GM18519 (cell line): ENCODE data around the gene P4HA2.

Experiments
- ATAC-seq: cut with Tn5 transposase; IDR thresholded peaks from one replicate; pipeline ENCODE4 v1.9.1; 2021; ENCODE audit warnings: mild to moderate bottlenecking, moderate library complexity; ENCODE audit not compliant: unreplicated experiment, low FRiP score

Gene P4HA2

DNA sequence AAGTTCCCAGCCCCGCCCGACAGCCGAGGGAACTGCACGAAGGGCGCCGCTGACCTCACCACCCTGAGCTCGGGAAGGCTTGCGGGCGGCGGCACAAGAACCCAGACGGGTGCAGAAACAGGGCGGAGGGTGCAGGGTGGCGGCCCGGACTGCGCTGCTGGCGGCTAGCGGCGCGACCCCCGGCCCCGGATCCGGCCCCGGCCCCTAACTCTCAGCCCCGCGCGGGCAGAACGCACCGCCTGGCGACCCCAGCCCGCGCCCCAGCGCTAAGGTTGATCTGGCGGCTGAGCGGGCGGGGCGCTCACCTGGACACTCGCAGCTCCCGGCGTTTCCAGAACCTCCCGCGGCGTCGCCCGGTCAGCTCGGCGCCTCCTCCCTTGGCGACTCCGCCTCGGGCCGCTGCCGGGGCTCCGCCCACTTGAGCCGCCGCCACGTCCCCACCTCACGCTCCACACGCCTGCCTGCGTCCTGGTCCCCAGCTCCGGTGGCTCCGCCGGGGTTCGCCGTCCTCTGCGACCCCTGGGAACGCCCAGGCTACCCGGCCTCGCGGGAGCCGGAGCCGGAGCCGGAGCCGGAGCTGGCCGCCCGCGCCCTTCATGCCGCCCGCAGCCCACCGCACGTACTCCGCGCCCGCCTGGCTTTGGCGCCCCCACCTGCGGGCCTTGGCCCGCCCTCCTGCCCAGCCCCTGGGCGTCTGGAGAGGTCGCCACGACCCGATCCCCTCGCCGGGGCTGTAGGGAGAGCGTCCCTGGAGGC, at the start of gene P4HA2:
Gene P4HA2 (minus strand): TSS at position 369 of the 756 bp plus-strand sequence. CDS start 9,227 bp downstream, outside the sequence.
- peak; percentile 87 for ATAC-seq

DNA sequence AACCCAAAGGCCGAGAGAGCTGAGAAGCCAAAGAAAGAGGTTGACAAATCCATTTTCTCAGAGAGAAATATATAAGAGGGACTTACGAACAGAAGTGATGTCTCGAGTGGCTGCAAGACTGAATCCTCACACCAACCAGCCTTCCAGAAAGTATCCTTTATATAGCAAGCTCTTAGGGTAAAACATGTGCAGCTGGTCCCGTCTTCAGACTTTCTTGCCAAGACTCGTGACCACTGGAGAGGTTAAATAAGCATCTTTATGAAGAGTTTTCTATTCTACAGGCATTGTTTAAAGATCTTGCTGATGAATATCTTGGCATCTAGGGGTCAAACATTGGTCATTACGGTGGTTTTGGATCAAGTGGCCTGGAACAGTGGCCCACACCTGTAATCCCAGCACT, 49.6 kb upstream of the P4HA2 start:
- no peak for ATAC-seq

DNA sequence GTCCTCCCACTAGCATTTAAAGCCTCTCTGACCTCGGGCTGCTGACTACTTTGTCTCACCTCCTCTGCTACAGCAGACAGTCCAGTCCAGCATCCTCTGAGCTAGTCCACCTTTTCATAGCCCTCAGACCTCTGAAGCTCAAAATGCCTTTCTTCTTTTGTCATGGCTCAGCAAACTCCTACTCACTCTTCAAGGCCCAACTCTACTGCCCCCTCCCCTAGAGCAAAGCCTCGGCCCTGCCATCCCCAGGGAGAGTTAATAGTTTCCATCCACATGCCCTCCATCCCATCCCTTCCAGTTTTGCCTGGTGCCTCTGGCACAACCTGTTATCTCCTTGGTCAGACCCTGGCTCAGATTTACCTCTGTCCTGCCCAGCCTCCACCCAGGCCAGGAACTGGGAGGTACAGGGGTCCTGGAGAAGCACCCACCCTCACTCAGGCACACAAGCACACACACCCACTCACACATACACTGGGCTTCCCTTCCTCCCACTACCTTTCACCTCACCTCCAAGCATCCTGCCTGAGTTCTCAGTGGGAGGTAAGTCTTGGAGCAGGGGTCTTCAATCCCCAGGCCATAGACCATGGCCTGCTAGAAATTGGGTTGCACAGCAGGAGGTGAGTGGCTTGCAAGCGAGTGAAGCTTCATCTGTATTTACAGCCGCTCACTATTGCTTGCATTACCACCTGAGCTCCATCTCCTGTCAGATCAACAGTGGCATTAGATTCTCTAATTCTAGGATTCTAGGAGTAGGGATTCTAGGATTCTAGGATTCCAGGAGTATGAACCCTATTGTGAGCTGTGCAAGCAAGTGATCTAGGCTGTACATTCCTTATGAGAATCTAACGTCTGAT, 47.9 kb upstream of the P4HA2 start:
- no peak for ATAC-seq

DNA sequence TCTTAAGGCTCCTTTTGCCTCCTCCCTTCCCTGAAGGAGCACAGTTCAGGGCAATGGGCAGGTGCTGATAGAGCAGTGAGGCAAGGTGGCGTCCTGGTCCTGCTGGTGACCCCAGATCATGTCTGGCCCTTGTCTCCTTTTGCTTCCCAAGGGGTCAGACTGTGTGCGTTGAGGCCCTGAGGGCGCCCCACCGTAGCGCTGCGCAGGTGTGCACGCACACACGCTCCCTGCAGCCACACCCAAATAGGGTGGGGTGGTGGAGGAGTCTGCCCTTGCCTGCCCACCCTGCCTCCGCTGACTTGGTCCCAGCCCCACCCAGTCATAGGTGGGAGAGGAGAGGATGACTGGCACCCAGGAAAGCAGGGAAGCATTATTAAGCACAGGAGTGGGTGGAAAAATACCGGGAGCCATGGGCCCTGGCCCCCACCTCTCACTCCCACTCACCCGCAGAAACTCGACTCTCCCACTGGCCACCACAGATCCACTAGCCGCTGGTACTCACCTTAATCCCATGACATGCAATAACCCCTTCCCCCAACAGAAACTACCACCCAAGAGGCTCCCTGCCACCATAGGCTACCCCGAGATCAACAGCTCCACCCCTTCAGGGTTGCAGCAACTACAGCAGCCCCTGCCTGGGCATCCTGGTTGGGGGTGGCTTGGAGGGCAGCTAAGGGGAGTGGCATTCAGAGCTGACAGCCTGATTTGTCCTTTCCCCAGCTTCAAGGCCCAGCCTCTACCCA, 46.6 kb upstream of the P4HA2 start:
- ATAC-seq: no peak

DNA sequence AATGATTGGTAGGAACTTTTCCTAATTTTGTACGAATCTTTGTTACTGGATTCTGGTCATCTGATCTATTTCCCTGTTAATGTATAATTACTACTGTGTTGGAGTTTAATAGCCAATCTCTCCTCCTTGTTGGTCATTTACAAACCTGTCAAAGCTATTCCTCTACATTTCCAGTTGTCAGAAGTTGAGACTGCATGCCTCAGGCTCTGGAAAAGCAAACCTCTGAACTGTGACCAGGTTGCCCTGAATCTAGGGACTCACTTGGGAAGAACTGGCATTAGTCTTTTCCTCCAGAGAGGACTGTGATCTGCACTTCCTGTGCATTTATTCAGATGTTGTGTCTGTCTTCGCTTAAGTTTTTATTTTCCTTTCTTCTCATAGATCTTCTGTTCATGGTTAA, 46.0 kb upstream of the P4HA2 start:
- ATAC-seq: no peak

DNA sequence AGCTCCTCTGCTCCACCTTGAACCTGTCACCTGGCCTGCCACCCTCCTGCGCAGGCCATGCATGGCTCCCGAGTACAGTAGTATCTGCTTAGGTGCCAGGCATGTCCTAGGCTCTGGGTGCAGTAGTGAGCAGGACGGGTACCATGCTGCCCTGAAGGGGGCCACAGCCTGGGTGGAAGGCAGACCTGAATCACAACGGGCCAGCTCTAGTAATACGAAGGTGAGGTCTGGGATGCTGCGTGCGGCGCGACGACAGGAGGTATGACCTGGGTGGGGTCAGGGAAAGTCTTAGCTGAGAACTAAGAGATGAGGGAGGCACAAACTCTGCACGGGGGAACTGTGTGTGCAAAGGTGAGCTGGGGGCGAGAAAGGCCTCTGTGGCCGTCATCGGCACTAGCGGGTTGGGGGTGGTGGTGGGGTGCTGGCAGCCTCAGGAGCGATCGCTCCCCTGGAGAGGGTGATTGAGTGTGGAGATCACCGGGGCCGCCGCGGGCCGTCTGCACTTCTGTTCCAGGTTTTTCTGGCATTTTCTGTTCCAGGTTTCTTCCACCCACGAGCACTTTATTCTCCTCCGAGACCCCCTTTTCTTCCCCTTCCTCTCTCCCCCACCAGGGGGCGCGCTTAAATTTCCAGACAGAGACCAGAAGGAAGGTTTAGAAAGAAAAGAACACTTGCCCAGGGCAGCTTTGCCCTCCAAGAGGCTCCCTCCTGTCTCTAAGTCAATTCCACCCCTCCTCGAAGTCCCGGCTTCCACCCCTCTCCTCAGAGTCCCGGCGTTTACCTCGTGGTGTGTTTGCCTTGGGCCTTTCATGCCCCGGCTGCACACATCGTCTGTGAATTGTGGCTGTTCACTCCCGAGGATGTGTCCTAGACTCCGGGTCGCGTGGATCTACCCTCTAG, 44.9 kb upstream of the P4HA2 start:
- no peak for ATAC-seq

DNA sequence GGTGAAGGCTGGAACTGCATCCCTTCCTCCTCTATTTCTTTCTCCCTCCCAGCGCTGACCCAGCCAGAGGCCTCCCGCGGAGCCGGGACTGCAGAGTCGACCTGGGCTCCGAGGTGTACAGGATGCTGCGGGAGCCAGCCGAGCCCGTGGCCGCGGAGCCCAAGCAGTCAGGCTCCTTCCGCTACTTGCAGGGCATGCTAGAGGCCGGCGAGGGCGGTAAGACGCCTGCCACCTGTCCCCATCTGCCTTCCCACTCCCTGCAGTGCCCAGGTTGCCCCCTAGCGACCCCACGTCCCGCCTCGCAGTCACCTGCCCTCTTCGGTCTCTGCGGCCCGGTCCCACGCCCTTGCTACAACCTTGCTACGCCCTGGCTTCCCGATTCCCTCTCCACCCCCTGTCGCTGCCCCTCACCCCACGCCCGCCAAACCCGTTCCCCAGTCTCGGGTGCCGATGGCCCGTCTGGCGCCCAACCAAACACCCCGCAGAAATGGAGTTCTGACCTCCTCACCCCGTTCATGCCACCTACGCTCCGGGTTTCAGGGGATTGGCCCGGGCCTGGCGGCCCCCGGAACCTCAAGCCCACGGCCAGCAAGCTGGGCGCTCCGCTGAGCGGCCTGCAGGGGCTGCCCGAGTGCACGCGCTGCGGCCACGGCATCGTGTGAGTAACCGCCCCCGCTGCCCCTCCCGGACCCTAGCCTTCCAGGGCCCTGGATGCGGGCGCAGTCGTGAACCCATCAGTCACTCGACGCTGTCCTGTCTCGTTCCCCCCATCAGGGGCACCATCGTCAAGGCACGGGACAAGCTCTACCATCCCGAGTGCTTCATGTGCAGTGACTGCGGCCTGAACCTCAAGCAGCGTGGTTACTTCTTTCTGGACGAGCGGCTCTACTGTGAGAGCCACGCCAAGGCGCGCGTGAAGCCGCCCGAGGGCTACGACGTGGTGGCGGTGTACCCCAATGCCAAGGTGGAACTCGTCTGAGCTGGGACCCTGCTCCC, 43.9 kb upstream of the P4HA2 start:
- ATAC-seq: no peak

DNA sequence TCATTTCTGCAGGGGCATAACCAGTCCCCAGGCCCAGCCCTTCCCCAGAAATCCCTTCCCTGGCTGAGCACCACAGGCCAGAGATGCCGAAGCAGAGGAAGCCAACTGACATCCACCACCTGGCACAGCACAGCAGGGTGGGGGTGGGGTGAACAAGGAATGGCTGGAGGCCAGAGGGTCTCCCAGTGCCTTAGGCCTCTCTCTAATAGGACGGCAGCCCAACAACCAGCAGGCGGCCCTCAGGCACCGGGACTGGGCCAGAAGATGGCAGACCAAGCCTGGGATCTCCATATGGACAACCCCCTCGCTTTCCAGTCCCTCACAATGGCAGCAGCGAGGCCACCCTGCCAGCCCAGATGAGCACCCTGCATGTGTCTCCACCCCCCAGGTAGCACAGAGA, 43.1 kb upstream of the P4HA2 start:
- ATAC-seq: no peak

DNA sequence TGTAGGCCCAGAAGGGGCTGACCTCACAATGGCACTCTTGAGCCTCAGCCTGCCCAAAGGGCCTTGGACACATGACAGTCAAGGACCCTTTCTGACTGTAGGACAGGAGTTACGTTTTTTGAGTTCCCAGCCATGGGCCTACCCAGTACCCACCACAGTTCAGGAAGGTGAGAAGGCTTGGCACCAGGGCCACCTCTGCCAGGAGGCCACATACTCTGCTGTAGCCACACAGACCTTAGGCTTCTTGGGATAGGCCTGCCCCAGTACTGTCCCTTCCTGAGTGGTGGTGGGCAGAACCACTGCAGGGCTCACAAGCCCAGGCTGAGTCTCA, 42.6 kb upstream of the P4HA2 start:
- ATAC-seq: no peak

DNA sequence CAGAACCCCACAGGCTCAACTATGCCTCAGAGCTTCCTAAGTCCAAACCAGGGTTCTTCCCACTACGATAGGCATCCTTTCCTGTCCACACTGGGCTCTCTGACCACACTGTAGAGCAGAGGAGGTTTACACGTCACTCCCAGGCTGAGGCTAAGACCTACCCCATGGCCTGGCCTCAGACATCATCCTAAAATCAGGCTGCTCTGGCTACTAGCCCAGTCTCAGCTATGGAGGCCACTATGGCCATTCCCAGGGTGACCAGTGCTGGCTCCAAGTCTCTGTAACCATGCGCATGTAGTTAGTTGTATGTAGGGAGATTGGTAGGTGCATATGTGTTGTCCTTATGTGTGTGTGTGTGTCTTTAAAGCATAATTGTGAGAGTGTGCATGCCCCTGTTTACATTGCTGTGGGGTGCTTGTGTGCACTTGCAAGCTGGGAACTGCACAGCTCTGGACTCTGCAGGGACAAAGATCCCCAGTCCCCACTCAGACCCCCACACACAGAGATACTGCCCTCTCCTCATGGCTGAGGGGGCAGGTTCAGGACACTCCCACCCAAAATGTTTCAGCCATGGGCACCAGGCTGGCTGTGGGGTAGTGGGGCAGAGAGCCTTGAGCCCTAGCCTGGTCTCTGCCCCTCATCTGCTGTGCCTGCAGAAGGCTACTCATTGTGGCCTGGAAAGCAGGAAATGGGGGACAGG, 42.1 kb upstream of the P4HA2 start:
- ATAC-seq: no peak

DNA sequence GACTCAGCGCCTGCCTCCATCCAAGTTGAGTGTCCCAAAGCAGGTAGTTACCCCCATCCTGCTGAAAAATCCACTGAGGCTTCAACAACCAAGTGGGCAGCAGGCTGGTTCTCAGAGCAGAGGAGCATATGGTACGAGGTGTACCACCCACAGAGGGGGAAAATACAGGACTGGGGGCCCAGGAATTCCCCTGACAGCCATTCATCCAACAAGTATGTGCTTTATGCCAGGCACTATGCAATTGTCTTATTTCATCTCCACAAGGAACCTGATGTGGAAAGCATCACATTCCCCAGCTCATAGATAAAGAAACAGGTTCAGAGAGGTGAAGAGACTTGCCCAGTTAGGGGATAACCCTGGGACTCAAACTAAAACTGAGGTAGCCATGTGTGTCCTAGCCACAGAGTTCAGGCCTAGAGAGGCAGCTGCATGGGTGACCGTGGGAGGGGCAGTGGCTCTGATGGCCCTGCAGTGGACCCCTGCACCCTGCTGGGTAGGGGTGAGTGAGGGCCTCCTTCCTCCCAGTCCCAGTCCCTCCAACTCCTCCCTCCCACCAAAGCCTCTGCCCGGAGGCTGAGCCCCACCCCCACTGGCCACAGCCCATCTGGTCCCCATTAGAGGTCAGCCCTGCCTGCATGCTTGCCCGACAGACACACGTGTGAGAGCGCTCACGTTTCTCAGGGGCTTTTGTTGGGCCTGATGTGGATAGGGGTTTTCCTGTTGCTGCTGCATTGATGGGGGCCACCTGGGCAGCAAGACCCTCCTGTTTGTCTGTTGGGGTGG, 41.3 kb upstream of the P4HA2 start:
- peak; percentile 54 for ATAC-seq

DNA sequence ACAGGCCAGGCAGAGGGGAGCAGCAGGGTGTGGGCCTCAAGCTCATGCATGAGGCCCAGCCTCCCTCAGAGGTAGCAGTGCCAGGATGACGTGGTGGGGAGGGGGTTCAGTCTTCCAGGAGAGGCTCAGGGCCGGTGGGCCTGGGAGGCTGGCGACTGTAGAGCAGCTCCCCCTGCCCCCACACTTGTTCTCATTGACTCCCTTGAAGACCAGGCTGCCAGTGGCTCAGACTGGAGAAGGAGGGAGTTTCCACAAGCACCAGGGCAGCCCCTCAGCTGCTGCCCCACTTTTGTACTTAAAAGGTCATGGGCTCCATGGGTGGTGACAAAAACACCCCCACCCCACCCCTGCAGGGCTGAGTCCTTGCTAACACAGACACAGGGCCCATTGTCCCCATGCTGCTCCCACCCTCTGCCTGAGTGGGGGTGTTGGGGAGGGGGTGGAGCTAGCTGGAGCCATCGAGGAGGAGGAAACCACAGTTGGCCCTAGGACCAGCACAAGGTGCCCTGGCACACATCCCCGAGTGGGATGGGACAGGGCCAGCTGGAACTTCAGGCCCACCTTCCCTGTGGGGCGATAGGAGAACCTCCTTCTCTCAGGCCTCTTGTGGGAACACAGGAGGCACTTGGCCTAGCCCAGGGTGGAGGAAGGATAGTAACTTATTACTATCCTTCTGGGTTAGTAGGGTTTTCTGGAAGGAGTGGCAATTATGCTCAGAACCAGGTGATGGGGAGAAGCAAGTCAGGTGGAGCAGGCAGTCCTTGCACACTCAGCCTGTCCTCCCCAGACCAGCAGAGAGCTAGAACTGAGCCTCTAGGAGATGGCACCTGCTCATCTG, 40.5 kb upstream of the P4HA2 start:
- ATAC-seq: no peak

DNA sequence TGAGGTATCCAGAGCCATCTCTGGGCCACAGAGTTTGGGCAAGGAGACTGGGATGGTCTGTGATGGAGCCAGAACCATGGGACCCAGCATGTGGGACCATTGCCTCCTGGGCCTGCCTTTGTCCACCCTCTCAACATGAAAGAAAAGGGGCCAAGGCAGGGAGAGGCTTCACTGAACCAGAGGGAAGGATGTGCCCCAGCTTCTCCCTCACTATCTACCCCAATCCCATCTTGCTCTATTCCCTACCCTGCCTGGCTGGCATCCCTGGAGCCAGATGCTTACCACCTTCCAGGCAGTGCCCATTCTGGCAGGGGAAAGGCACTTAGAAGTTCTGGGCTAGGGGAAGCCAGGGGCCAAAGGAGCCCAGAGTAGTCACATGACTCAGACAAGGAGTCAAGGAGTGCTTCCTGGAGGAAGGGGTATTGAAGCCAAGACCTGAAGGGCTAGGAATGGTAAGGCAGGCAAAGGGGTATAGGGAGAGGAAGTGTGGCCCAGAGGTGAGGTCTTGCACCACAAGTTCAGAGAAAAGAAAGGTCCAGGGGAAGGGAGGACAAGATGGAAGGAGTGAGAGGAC, 39.6 kb upstream of the P4HA2 start:
- no peak for ATAC-seq

DNA sequence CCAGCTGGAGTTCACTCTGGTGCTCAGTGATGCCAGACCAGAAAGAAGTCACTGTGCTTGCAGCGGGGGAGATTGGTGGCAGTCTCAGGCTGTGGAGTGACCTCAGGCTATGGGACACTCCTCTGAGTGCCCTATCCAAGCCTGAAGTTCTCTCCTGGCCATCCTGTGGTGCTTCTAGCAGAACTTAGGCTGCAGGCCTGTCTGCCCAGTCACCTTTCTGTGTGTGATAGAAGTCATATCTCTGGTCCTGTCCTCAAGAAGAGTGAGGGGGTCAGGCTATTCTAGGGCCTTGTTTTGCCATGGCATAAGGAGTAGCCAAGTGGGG, 39.1 kb upstream of the P4HA2 start:
- ATAC-seq: no peak

DNA sequence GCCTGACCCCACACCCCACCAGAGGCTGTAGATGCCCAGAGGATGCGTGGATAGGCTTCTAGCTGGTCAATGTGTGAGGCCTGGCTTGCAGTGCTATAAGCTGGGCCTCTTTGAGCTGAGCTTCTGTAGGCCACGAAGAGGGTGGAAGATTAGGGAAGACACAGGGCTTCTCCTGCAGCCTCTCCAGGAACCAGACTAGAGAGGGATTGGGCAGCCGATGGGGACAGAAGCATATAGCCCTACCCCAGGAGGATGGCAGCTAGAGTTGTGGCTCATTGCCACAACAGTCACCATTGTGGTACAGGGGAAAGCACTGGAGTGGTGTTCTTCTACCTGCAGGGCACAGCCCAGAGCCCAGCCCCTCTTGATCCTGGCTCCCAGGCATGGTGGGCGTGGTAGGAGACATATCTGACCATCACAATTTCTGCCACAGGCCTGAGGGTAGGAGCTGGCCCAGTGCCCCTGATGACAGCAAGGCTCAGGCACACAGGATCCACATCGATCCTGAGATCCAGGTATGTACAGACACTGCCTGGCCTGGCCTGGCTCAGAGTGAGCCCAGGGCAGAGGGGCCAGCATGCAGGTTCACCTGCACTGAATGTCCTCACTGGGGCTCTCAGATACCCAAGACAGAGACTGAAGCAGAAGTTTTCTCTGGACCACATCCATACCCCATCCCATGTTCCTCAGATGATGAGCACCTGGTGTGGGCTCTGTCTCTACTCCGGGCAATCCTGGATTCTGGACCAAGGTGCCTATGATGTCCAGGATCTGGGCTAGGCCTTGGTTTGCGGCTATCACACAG, 38.6 kb upstream of the P4HA2 start:
- no peak for ATAC-seq
